ENCODE data around the gene IFNL1. TPM values are rescaled to one million over a fixed set of nuclear protein-coding genes. Genes with fewer than 3 reads are reported as not detected.

Gene IFNL1
- total and polyA plus RNA-seq, 2 donors (not counting 3 experiments of a cell fraction or from before 2014, with no cell fraction given), result not detected

DNA sequence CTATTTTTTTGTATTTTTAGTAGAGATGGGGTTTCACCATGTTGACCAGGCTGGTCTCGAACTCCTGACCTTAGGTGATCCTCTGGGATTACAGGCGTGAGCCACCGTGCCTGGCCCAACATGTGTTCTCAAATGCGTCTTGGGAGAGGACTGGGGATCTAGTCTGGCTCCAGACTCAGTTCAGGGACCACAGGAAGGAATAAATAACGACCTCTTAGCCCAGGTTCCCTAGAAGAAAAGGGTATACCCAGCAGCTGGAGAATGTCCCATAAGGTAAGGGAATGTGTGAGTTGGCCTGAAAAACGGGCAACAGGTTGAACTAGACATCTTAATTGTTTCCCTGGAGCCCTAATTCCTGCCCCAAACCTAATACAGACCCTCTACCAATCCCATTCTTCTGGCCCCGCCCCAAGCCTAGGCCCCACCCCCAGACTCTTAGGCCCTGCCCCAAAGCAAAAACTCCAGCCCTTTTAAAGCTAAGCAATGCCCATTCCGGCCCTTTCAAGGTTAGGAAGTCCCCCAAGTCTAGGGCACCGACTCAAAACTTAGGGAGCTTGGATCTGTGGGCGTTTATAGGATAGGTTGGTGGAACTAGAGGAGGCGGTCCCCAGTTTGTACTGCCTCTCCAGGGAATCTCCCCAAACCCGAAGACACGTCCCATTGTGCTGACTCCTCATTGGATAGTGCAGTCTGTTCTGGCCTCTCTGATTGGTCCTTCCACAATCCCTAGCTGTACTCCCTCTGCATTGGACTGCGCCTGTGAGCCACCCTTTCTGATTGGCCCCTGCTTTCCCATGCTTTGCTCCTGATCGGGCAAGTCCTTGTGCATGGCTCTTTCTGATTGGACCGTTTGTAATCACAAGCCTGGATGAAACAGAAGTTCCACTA is 29.8 kb downstream of the IFNL1 start:
- FAIRE-seq, result no peak
- dilution Hi-C loops (cut with MboI; ENCODE audit: extremely low pct_ligation_motif_present, low sequenced_read_pairs), result no loop called here
- H3K27me3 ChIP-seq (ENCODE audit: control insufficient read depth in 2 of 2, insufficient read depth in 2 of 2, low read length in 2 of 2), result no peaks in the 10 kb centered on the region
- H3K27ac ChIP-seq (ENCODE audit: insufficient read depth, low read depth, low read length), result no peak overlapping the region
- intact Hi-C loops (cut with micrococcal nuclease), result no loop called here
- H3K9me3 ChIP-seq (replicated peaks; ENCODE audit: control insufficient read depth, insufficient read depth, low read length), result no peaks in the 10 kb centered on the region
- H3K9me1 ChIP-seq (replicated peaks; ENCODE audit: control insufficient read depth, extremely low read depth, insufficient read depth, low read length), result no peaks in the 10 kb centered on the region
- H4K20me1 ChIP-seq (replicated peaks; ENCODE audit: control insufficient read depth, extremely low read depth, insufficient read depth, low read length), result no peaks in the 10 kb centered on the region
- H2AFZ ChIP-seq (ENCODE audit: low read depth, low read length), result no peak overlapping the region
- no peaks in the 10 kb centered on the region for H3K36me3 ChIP-seq (ENCODE audit: control insufficient read depth in 2 of 2, extremely low read depth in 1 of 2, insufficient read depth in 2 of 2, low read length in 2 of 2)
- TF ChIP-seq, protein P1, sequence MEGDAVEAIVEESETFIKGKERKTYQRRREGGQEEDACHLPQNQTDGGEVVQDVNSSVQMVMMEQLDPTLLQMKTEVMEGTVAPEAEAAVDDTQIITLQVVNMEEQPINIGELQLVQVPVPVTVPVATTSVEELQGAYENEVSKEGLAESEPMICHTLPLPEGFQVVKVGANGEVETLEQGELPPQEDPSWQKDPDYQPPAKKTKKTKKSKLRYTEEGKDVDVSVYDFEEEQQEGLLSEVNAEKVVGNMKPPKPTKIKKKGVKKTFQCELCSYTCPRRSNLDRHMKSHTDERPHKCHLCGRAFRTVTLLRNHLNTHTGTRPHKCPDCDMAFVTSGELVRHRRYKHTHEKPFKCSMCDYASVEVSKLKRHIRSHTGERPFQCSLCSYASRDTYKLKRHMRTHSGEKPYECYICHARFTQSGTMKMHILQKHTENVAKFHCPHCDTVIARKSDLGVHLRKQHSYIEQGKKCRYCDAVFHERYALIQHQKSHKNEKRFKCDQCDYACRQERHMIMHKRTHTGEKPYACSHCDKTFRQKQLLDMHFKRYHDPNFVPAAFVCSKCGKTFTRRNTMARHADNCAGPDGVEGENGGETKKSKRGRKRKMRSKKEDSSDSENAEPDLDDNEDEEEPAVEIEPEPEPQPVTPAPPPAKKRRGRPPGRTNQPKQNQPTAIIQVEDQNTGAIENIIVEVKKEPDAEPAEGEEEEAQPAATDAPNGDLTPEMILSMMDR (IDR thresholded peaks at IDR 0.05; ENCODE audit: extremely low read depth in 1 of 2, insufficient read depth in 1 of 2, low read depth in 1 of 2, low read length in 2 of 2), result no peak
- TF ChIP-seq POLR2A (IDR thresholded peaks at IDR 0.05; ENCODE audit: low read depth, low read length), result no peak
- no peak for TF ChIP-seq FOS (IDR thresholded peaks at IDR 0.05; ENCODE audit: borderline replicate concordance, insufficient read depth, low read length)
- no peak for TF ChIP-seq POLR2AphosphoS5 (IDR thresholded peaks at IDR 0.05; ENCODE audit: insufficient read depth, low read depth, low read length)
- TF ChIP-seq EZH2 (IDR thresholded peaks at IDR 0.05; ENCODE audit: borderline replicate concordance, low read depth, low read length, severe bottlenecking), result no peak
- TF ChIP-seq MYC (IDR thresholded peaks at IDR 0.05; ENCODE audit: low read depth, low read length), result no peak
- TF ChIP-seq, protein P2, sequence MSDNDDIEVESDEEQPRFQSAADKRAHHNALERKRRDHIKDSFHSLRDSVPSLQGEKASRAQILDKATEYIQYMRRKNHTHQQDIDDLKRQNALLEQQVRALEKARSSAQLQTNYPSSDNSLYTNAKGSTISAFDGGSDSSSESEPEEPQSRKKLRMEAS (IDR thresholded peaks at IDR 0.05; ENCODE audit: insufficient read depth, insufficient read length), result no peak
- TF ChIP-seq GATA2 (IDR thresholded peaks at IDR 0.05; ENCODE audit: insufficient read depth, insufficient read length, low read depth, low read length), result no peak
- TF ChIP-seq JUN (IDR thresholded peaks at IDR 0.05; ENCODE audit: borderline replicate concordance, insufficient read depth, insufficient read length, low read depth), result no peak
- H3K9ac ChIP-seq (replicated peaks; ENCODE audit: extremely low read depth, insufficient read depth, low read length), result no peak overlapping the region
- H3K4me1 ChIP-seq (ENCODE audit: control insufficient read depth, extremely low read depth, insufficient read depth, low read length), result no peaks in the 10 kb centered on the region
- H3K79me2 ChIP-seq (ENCODE audit: control insufficient read depth, insufficient read depth, low read length), result no peaks in the 10 kb centered on the region
- BruUV-seq (replicated peaks), result no TSS peak
- H3K4me3 ChIP-seq (replicated peaks in 1 of 3; ENCODE audit: insufficient read depth in 1 of 3, low read depth in 1 of 3, low read length in 3 of 3), result no peak overlapping the region
- ChIA-PET POLR2A (no interaction called here), CTCF (interaction anchor here (0.6 to 7.5 kb wide), 6 partner anchors 16 to 923 kb away, joined by 3 to 124 read pairs (median 4); partner anchors contain the start of genes FAM98C and SAMD4B)
- H3K4me2 ChIP-seq (ENCODE audit: insufficient read depth, low read length), result no peak overlapping the region
- DNase-seq (ENCODE audit: low read depth, low spot score), result no peak

Measured in endothelial cell of umbilical vein (primary cell).